ENCODE results near the gene N4BP3. TPM values are rescaled to one million over a fixed set of nuclear protein-coding genes. Genes with fewer than 3 reads are reported as not detected.

Gene N4BP3
- polyA plus RNA-seq, 4 donors, result 4.1 to 5.8 (median 4.9) TPM

Other genes with a start within 250 kb of the N4BP3 start
- under 1 TPM in 2 of 4 donors, not detected in 2; 0.10 to 0.11 TPM for gene PROP1, start 117.3 kb upstream of the N4BP3 start, polyA plus RNA-seq (ENCODE audit: insufficient read length in 4 of 4)
- 10 to 100 TPM; 30.8 to 39.6 (median 34.7) TPM for gene RMND5B, start 17.5 kb downstream of the N4BP3 start, polyA plus RNA-seq (ENCODE audit: insufficient read length in 4 of 4)
- gene NHP2, start 40.4 kb downstream of the N4BP3 start, polyA plus RNA-seq (ENCODE audit: insufficient read length in 4 of 4), result 100 to 1,000 TPM in 3 of 4 donors, 10 to 100 TPM in 1; 98.0 to 144 (median 110) TPM
- gene GMCL2, start 73.8 kb downstream of the N4BP3 start, polyA plus RNA-seq (ENCODE audit: insufficient read length in 4 of 4), result under 1 TPM in 2 of 4 donors, not detected in 2; 0.06 TPM
- 100 to 1,000 TPM; 141 to 179 (median 147) TPM for gene HNRNPAB, start 91.0 kb downstream of the N4BP3 start, polyA plus RNA-seq (ENCODE audit: insufficient read length in 4 of 4)
- gene PHYKPL, start 119.3 kb downstream of the N4BP3 start, polyA plus RNA-seq (ENCODE audit: insufficient read length in 4 of 4), result 100 to 1,000 TPM in 2 of 4 donors, 10 to 100 TPM in 2; 52.0 to 135 (median 93.7) TPM

All from left renal cortex interstitium (tissue), 4 donors.